ENCODE data around the gene EIF4A2.

- TF ChIP-seq, protein P1, sequence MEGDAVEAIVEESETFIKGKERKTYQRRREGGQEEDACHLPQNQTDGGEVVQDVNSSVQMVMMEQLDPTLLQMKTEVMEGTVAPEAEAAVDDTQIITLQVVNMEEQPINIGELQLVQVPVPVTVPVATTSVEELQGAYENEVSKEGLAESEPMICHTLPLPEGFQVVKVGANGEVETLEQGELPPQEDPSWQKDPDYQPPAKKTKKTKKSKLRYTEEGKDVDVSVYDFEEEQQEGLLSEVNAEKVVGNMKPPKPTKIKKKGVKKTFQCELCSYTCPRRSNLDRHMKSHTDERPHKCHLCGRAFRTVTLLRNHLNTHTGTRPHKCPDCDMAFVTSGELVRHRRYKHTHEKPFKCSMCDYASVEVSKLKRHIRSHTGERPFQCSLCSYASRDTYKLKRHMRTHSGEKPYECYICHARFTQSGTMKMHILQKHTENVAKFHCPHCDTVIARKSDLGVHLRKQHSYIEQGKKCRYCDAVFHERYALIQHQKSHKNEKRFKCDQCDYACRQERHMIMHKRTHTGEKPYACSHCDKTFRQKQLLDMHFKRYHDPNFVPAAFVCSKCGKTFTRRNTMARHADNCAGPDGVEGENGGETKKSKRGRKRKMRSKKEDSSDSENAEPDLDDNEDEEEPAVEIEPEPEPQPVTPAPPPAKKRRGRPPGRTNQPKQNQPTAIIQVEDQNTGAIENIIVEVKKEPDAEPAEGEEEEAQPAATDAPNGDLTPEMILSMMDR (IDR thresholded peaks at IDR 0.05): no peak
- no peak for TF ChIP-seq EZH2 (IDR thresholded peaks at IDR 0.05)
These were observed 25.6 kb upstream of the EIF4A2 start for GRCh38 chr3:186757686-186758220.

All from neural progenitor cell (in vitro differentiated cells).